PC-3 (cell line): ENCODE measurements around the gene MLST8.

ENCODE experiments used
- EZH2 ChIP-seq: fragments of 300-600 bp; sonication (generic); IDR thresholded peaks from one replicate; pipeline ENCODE4 v1.6.1; 2017; ENCODE audit warnings: antibody characterized with exemption, mild to moderate bottlenecking, low read length; ENCODE audit not compliant: unreplicated experiment
- EZH2phosphoT487 ChIP-seq: fragments of 300-600 bp; sonication (generic); IDR thresholded peaks from 2 replicates; pipeline ENCODE4 v1.6.1; 2018; ENCODE audit warnings: mild to moderate bottlenecking, antibody characterized with exemption, low read length, borderline replicate concordance
- TF ChIP-seq, protein P1 (sequence below): fragments of 300-600 bp; sonication (generic); conservative IDR thresholded peaks from 2 replicates; pipeline ENCODE4 v1.5.1; 2017; ENCODE audit warnings: antibody characterized with exemption, low read depth, mild to moderate bottlenecking, low read length

- TF ChIP-seq EZH2phosphoT487 = no peak
- TF ChIP-seq, protein P1, sequence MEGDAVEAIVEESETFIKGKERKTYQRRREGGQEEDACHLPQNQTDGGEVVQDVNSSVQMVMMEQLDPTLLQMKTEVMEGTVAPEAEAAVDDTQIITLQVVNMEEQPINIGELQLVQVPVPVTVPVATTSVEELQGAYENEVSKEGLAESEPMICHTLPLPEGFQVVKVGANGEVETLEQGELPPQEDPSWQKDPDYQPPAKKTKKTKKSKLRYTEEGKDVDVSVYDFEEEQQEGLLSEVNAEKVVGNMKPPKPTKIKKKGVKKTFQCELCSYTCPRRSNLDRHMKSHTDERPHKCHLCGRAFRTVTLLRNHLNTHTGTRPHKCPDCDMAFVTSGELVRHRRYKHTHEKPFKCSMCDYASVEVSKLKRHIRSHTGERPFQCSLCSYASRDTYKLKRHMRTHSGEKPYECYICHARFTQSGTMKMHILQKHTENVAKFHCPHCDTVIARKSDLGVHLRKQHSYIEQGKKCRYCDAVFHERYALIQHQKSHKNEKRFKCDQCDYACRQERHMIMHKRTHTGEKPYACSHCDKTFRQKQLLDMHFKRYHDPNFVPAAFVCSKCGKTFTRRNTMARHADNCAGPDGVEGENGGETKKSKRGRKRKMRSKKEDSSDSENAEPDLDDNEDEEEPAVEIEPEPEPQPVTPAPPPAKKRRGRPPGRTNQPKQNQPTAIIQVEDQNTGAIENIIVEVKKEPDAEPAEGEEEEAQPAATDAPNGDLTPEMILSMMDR = no peak
- TF ChIP-seq EZH2 = no peak
These were observed 15.9 kb upstream of the MLST8 start for GRCh38 chr16:2189252-2189893.
